ENCODE results near the gene STAG1. TPM values are rescaled to one million over a fixed set of nuclear protein-coding genes. Genes with fewer than 3 reads are reported as not detected.
A peak's percentile ranks its signal among the peaks of the same experiment; 100 is the strongest.
"Not testable (repeated sequence)": the region's sequence is repeated elsewhere in the genome, so short reads cannot be mapped to it uniquely, and the experiment has no call there.

The STAG1 gene
- total RNA-seq, 1 experiment from 2014 or later: 34.6 TPM

DNA sequence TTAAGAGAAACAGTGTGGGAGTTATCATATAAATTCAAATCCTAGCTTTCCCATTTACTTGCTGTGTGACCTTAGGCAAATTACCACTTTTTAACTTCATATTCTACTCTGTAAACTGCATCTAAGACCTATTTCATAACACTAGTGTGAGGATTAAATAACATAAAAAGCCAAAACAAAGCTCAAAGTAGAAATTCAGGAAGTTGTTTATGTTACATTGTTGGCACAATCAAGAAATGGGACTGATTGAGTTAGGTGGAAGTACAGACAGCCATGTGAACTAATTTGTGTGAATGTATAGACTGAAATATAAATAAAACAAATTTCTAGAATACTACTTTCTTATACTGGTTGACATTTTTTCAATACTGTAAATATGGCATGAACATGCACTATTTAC lies 131.7 kb downstream of the STAG1 start:
- no peak overlapping the region for H3K23ac ChIP-seq (ENCODE audit: insufficient read length, low read depth, low read length)

DNA sequence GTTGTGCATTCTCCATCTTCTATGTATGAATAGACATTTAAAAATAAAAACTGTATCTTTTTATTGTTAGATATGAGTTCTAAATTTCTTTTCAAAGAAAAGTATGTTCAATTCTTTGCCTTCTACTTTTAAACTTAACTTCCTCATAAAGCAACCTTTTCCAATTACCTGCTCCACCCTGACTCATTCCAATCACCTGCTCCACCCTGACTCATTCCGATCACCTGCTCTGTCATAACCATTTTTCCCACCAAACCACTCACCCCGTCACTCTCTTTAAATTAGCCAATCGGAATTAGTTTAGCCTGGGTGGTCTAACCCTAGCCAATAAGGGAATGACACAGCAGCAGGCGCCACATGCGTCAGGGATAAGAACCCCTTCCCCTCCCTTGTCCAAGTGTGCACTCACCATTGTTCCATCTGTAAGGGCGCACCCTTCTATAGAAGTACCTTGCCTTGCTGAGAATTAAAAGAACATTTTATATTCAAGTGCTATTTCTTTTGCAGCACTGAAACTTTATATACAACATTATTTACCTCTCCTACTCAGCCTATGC lies 134.1 kb downstream of the STAG1 start:
- H2BK120ac ChIP-seq (ENCODE audit: low read depth, low read length, poor library complexity, severe bottlenecking); H3K27me3 Mint-ChIP-seq (ENCODE audit: low read depth); H3K4me2 ChIP-seq (ENCODE audit: insufficient read depth, insufficient read length, low read length); H4K20me1 ChIP-seq (ENCODE audit: control insufficient read depth, insufficient read depth, insufficient read length); H2AK5ac ChIP-seq (ENCODE audit: insufficient read length, low read length); H3K27ac ChIP-seq (ENCODE audit: insufficient read length, low read depth, low read length); H2BK12ac ChIP-seq (ENCODE audit: insufficient read length, low read depth, low read length); H4K91ac ChIP-seq (ENCODE audit: insufficient read length, low read depth, low read length); H3K56ac ChIP-seq (ENCODE audit: insufficient read length, low read depth, low read length); H3K4ac ChIP-seq (ENCODE audit: low read depth, low read length); H4K5ac ChIP-seq (ENCODE audit: insufficient read length, low read depth, low read length); H2BK5ac ChIP-seq (ENCODE audit: insufficient read length, low read length); H3T11ph ChIP-seq (ENCODE audit: low read length); DNase-seq; H3K79me2 ChIP-seq (ENCODE audit: insufficient read depth, low read length); H3K18ac ChIP-seq (ENCODE audit: insufficient read length, low read depth, low read length); H3K4me1 ChIP-seq (ENCODE audit: insufficient read depth, low read length); H3K79me1 ChIP-seq (ENCODE audit: insufficient read depth, low read depth, low read length, poor library complexity, severe bottlenecking); H3K9me3 ChIP-seq (ENCODE audit: control insufficient read depth, low read depth, low read length); H3K27me3 ChIP-seq (ENCODE audit: insufficient read depth, low read length); H3K9me3 Mint-ChIP-seq; H3K23me2 ChIP-seq (ENCODE audit: insufficient read length, low read depth, low read length, poor library complexity, severe bottlenecking); H3K4me1 Mint-ChIP-seq; H3K4me3 Mint-ChIP-seq; H2AFZ ChIP-seq (ENCODE audit: low read length); H2BK20ac ChIP-seq (ENCODE audit: low read depth, low read length, poor library complexity, severe bottlenecking); H3K14ac ChIP-seq (ENCODE audit: insufficient read depth, low read length); H3K23ac ChIP-seq (ENCODE audit: insufficient read length, low read depth, low read length); H2BK15ac ChIP-seq (ENCODE audit: low read depth, low read length); H3K9ac ChIP-seq (ENCODE audit: extremely low read depth, insufficient read length, low read length); H4K8ac ChIP-seq (replicated peaks; ENCODE audit: insufficient read length, low read depth, low read length): not testable (repeated sequence)
- Mint-ChIP-seq H3K27ac (peak overlapping the region in 1 of 3 experiments; percentile 58; a peak in 1 of 7 replicates), H3K36me3 (ENCODE audit: insufficient read depth in 1 of 3, low read depth in 3 of 3) (peaks cover 0 to 17% (median 0%) of the 10 kb centered on the region in 3 experiments; a peak in 2 of 7 replicates)
- no CpG with 5 or more reads among the region's 6 CpGs for WGBS (ENCODE audit: extremely low coverage, insufficient read length, low lambda C conversion rate)

More for the DNA sequence above, 131.7 kb downstream of the STAG1 start:
- Histone ChIP-seq H3K9me3 (ENCODE audit: control insufficient read depth, low read depth, low read length) (no peaks in the 10 kb centered on the region), H2AK5ac (ENCODE audit: insufficient read length, low read length) (no peak overlapping the region), H3K23me2 (ENCODE audit: insufficient read length, low read depth, low read length, poor library complexity, severe bottlenecking) (no peaks in the 10 kb centered on the region), H2BK20ac (ENCODE audit: low read depth, low read length, poor library complexity, severe bottlenecking) (no peak overlapping the region), H4K8ac (replicated peaks; ENCODE audit: insufficient read length, low read depth, low read length) (no peak overlapping the region), H4K20me1 (ENCODE audit: control insufficient read depth, insufficient read depth, insufficient read length) (peaks cover 2% of the 10 kb centered on the region), H3K14ac (ENCODE audit: insufficient read depth, low read length) (no peak overlapping the region), H4K5ac (ENCODE audit: insufficient read length, low read depth, low read length) (no peak overlapping the region), H3K79me1 (ENCODE audit: insufficient read depth, low read depth, low read length, poor library complexity, severe bottlenecking) (no peaks in the 10 kb centered on the region), H3K56ac (ENCODE audit: insufficient read length, low read depth, low read length) (no peak overlapping the region), H3K18ac (ENCODE audit: insufficient read length, low read depth, low read length) (no peak overlapping the region), H4K91ac (ENCODE audit: insufficient read length, low read depth, low read length) (no peak overlapping the region), H3K9ac (ENCODE audit: extremely low read depth, insufficient read length, low read length) (no peak overlapping the region), H3K27me3 (ENCODE audit: insufficient read depth, low read length) (no peaks in the 10 kb centered on the region), H3K4ac (ENCODE audit: low read depth, low read length) (no peak overlapping the region), H3K27ac (ENCODE audit: insufficient read length, low read depth, low read length) (no peak overlapping the region), H2BK5ac (ENCODE audit: insufficient read length, low read length) (no peak overlapping the region), H3K4me2 (ENCODE audit: insufficient read depth, insufficient read length, low read length) (no peak overlapping the region), H3T11ph (ENCODE audit: low read length) (no peak overlapping the region), H2BK120ac (ENCODE audit: low read depth, low read length, poor library complexity, severe bottlenecking) (no peak overlapping the region), H2AFZ (ENCODE audit: low read length) (no peak overlapping the region), H3K79me2 (ENCODE audit: insufficient read depth, low read length) (no peaks in the 10 kb centered on the region), H2BK12ac (ENCODE audit: insufficient read length, low read depth, low read length) (no peak overlapping the region), H3K4me1 (ENCODE audit: insufficient read depth, low read length) (peaks cover 3% of the 10 kb centered on the region; the same call in 1 of the 2 replicates), H2BK15ac (ENCODE audit: low read depth, low read length) (no peak overlapping the region)
- DNase-seq: no peak
- TF ChIP-seq, protein P1, sequence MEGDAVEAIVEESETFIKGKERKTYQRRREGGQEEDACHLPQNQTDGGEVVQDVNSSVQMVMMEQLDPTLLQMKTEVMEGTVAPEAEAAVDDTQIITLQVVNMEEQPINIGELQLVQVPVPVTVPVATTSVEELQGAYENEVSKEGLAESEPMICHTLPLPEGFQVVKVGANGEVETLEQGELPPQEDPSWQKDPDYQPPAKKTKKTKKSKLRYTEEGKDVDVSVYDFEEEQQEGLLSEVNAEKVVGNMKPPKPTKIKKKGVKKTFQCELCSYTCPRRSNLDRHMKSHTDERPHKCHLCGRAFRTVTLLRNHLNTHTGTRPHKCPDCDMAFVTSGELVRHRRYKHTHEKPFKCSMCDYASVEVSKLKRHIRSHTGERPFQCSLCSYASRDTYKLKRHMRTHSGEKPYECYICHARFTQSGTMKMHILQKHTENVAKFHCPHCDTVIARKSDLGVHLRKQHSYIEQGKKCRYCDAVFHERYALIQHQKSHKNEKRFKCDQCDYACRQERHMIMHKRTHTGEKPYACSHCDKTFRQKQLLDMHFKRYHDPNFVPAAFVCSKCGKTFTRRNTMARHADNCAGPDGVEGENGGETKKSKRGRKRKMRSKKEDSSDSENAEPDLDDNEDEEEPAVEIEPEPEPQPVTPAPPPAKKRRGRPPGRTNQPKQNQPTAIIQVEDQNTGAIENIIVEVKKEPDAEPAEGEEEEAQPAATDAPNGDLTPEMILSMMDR (conservative IDR thresholded peaks at IDR 0.05): no peak
- no peaks in the 10 kb centered on the region for H3K9me3 Mint-ChIP-seq
- H3K36me3 Mint-ChIP-seq (ENCODE audit: insufficient read depth in 1 of 3, low read depth in 3 of 3): peaks cover 0 to 14% (median 0%) of the 10 kb centered on the region in 3 experiments; a peak in 2 of 7 replicates
- H3K27me3 Mint-ChIP-seq (ENCODE audit: low read depth): no peaks in the 10 kb centered on the region
- no peak overlapping the region for H3K4me3 Mint-ChIP-seq
- H3K4me1 Mint-ChIP-seq: peaks cover 12 to 13% of the 10 kb centered on the region in 2 experiments
- H3K27ac Mint-ChIP-seq: no peak overlapping the region

All from H9 (cell line).